ENCODE data around the gene WASHC3. TPM values are rescaled to one million over a fixed set of nuclear protein-coding genes. Genes with fewer than 3 reads are reported as not detected.

WASHC3 gene
- total RNA-seq, 2 donors from 2014 or later = 26.8 to 30.6 TPM

- H3K27ac ChIP-seq = no peak overlapping the region
- no peaks in the 10 kb centered on the region for H3K36me3 ChIP-seq
- H3K4me3 ChIP-seq = no peak overlapping the region
- H3K9me3 ChIP-seq = no peaks in the 10 kb centered on the region
- intact Hi-C loops (cut with DNase I) = no loop called here
- H3K9ac ChIP-seq (ENCODE audit: low read depth in 2 of 2, low read length in 2 of 2) = no peak overlapping the region
- no peaks in the 10 kb centered on the region for H3K27me3 ChIP-seq
- H3K4me1 ChIP-seq = no peaks in the 10 kb centered on the region
- no peak for TF ChIP-seq CTCF (IDR thresholded peaks at IDR 0.05)
- DNase-seq = no peak
These were observed 64.7 kb downstream of the WASHC3 start for GRCh38 chr12:101997102-101997501.

DNA sequence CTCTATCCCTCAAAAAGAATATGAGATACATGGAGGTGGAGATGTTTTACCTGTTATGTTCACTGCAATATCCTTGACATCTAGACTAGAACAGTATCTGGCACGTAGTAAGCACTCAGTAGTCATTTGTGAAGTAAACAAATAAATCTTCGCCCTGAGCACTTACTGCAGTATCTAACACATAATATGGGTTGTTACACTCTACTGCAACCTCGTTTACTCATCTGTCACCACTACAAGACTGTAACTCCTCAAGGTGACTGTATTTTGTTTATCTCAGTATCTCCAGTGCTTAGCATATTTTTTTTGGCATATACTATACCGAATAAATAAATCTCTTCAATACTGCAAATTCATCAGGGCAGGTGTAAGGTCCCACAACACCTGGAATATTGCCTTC lies 66.1 kb downstream of the WASHC3 start:
- no peaks in the 10 kb centered on the region for H3K9me3 ChIP-seq
- no peak for TF ChIP-seq CTCF (IDR thresholded peaks at IDR 0.05)
- H3K4me1 ChIP-seq = no peaks in the 10 kb centered on the region
- no peak overlapping the region for H3K27ac ChIP-seq
- H3K9ac ChIP-seq (ENCODE audit: low read depth in 2 of 2, low read length in 2 of 2) = no peak overlapping the region
- H3K36me3 ChIP-seq = no peaks in the 10 kb centered on the region
- H3K27me3 ChIP-seq = no peaks in the 10 kb centered on the region
- no peak overlapping the region for H3K4me3 ChIP-seq
- no peak for DNase-seq
- intact Hi-C loops (cut with DNase I) = no loop called here

DNA sequence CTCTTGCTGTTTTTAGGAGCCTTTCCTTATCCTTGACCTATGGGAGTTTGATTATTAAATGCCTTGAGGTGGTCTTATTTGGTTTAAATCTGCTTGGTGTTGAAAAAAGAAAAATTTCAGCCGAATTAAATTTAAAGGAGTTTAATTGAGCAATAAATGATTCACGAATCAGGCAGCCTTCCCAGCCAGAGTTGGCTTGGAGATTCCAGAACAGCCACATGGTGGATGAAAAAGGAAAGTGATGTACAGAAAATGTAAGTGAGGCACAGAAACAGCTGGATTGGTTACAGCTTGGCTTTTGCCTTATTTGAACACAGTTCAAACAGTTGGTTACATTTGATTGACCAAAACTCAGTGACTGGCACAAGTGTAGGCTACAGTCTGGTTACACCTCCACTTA lies 69.7 kb downstream of the WASHC3 start:
- Histone ChIP-seq H3K4me1 (no peaks in the 10 kb centered on the region), H3K27ac (no peak overlapping the region)

GRCh38 chr12:101982307-101982706 lies 79.5 kb downstream of the WASHC3 start:
- H3K27ac ChIP-seq = no peak overlapping the region
- TF ChIP-seq CTCF (IDR thresholded peaks at IDR 0.05) = no peak

More for the DNA sequence above, 69.7 kb downstream of the WASHC3 start:
- TF ChIP-seq CTCF (IDR thresholded peaks at IDR 0.05) = no peak
- Histone ChIP-seq H3K36me3 (no peaks in the 10 kb centered on the region), H3K4me3 (no peak overlapping the region), H3K9me3 (no peaks in the 10 kb centered on the region), H3K9ac (ENCODE audit: low read depth in 2 of 2, low read length in 2 of 2) (no peak overlapping the region), H3K27me3 (no peaks in the 10 kb centered on the region)
- intact Hi-C loops (cut with DNase I) = no loop called here
- no peak for DNase-seq

DNA sequence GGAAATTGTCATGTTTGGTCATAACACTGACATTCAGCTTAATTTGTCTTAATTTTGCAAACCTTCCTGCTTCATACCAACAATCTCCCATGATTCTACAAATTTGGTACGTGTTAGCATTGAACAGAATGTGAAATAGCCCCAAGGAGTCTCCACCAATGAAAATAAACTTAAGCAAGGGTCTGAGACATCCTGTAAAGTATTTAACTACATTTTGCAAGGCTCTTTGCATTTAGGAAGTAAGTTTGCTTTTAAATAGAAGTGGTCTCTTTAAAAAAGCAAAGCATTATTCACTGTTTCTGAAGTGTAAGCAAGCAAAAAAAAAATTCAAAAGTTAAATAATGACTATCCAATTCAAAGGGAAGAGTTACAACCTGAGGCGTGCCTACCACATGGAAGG lies 79.9 kb downstream of the WASHC3 start:
- Histone ChIP-seq H3K36me3 (no peaks in the 10 kb centered on the region), H3K9ac (ENCODE audit: low read depth in 2 of 2, low read length in 2 of 2) (no peak overlapping the region), H3K9me3 (no peaks in the 10 kb centered on the region), H3K4me3 (no peak overlapping the region), H3K27ac (no peak overlapping the region), H3K4me1 (no peaks in the 10 kb centered on the region), H3K27me3 (no peaks in the 10 kb centered on the region)
- no peak for TF ChIP-seq CTCF (IDR thresholded peaks at IDR 0.05)
- DNase-seq = no peak
- intact Hi-C loops (cut with DNase I) = no loop called here

More at GRCh38 chr12:101982307-101982706, 79.5 kb downstream of the WASHC3 start:
- Histone ChIP-seq H3K9ac (ENCODE audit: low read depth in 2 of 2, low read length in 2 of 2) (no peak overlapping the region), H3K9me3 (no peaks in the 10 kb centered on the region), H3K27me3 (no peaks in the 10 kb centered on the region), H3K4me3 (no peak overlapping the region), H3K4me1 (no peaks in the 10 kb centered on the region), H3K36me3 (no peaks in the 10 kb centered on the region)
- no peak for DNase-seq
- intact Hi-C loops (cut with DNase I) = no loop called here

DNA sequence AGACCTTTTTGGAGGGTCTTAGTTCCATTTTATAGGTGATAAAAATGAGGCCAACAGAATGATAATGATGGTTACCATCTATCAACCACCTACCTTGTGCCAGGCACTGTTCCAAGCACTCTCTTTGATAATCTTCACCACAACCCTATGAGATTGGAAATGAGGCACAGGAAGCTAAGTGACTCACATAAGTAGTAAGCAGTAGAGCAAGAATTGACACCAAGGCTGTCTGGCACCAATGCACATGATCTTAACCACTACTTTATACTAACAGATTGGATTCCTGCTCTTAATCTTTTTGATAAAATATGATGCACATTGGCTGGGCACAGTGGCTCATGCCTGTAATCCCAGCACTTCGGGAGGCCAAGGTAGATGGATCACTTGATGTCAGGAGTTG lies 93.0 kb downstream of the WASHC3 start:
- H3K9me3 ChIP-seq = no peaks in the 10 kb centered on the region
- no peak overlapping the region for H3K9ac ChIP-seq (ENCODE audit: low read depth in 2 of 2, low read length in 2 of 2)
- H3K27me3 ChIP-seq = no peaks in the 10 kb centered on the region
- H3K4me3 ChIP-seq = no peak overlapping the region
- H3K27ac ChIP-seq = no peak overlapping the region
- intact Hi-C loops (cut with DNase I) = no loop called here
- DNase-seq = no peak
- H3K36me3 ChIP-seq = no peaks in the 10 kb centered on the region
- H3K4me1 ChIP-seq = no peaks in the 10 kb centered on the region
- TF ChIP-seq CTCF (IDR thresholded peaks at IDR 0.05) = no peak
